GM23338 (cell line): ENCODE data around the gene SNX11. TPM values are rescaled to one million over a fixed set of nuclear protein-coding genes. Genes with fewer than 3 reads are reported as not detected.

Experiments
- ATAC-seq: fragments of 200-7000 bp; cut with Tn5 transposase; 3 replicates; pipeline ENCODE4 v1.9.1; 2020
- DNase-seq: peaks from one replicate; pipeline ENCODE4 v3.0.0-alpha.2; 2015; ENCODE audit warnings: low spot score
- H2AFZ ChIP-seq: fragments of 200-600 bp; sonication (generic); 2 replicates; pipeline ENCODE4 v1.8.0; 2016; ENCODE audit warnings: antibody characterized with exemption, mild to moderate bottlenecking, moderate library complexity
- H3F3A ChIP-seq: fragments of 200-600 bp; sonication (generic); replicated peaks from 2 replicates; pipeline ENCODE4 v1.8.0; 2017; ENCODE audit warnings: antibody characterized with exemption, mixed run types, low read depth
- H3K27ac ChIP-seq: fragments of 200-600 bp; sonication (generic); 2 replicates; pipeline ENCODE4 v1.6.1; 2016; ENCODE audit warnings: low read depth
- H3K27me3 ChIP-seq: fragments of 200-600 bp; sonication (generic); 2 replicates; pipeline ENCODE4 v1.8.0; 2016; ENCODE audit warnings: mild to moderate bottlenecking, mixed run types, moderate library complexity; ENCODE audit not compliant: insufficient read depth
- H3K36me3 ChIP-seq: fragments of 200-600 bp; sonication (generic); 2 replicates; pipeline ENCODE4 v1.8.0; 2016; ENCODE audit warnings: mild to moderate bottlenecking; ENCODE audit not compliant: insufficient read depth
- H3K4me1 ChIP-seq: fragments of 200-600 bp; sonication (generic); 2 replicates; pipeline ENCODE4 v1.8.0; 2016; ENCODE audit warnings: mild to moderate bottlenecking, moderate library complexity; ENCODE audit not compliant: insufficient read depth
- H3K4me2 ChIP-seq: fragments of 200-600 bp; sonication (generic); 2 replicates; pipeline ENCODE4 v1.7.1; 2017; ENCODE audit warnings: mixed run types
- H3K4me3 ChIP-seq: fragments of 200-600 bp; sonication (generic); 2 replicates; pipeline ENCODE4 v1.6.1; 2016; ENCODE audit warnings: mixed run types
- H3K79me2 ChIP-seq: fragments of 200-600 bp; sonication (generic); replicated peaks from 2 replicates; pipeline ENCODE4 v1.8.0; 2017; ENCODE audit warnings: mild to moderate bottlenecking; ENCODE audit not compliant: insufficient read depth
- H3K9me2 ChIP-seq: fragments of 200-600 bp; sonication (generic); 2 replicates; pipeline ENCODE4 v1.8.0; 2017; ENCODE audit not compliant: insufficient read depth
- H4K20me1 ChIP-seq: fragments of 200-600 bp; sonication (generic); replicated peaks from 2 replicates; pipeline ENCODE4 v1.8.0; 2017; ENCODE audit warnings: mild to moderate bottlenecking; ENCODE audit not compliant: insufficient read depth
- H3K27ac Mint-ChIP-seq: 2 replicates; pipeline ENCODE4 v1.8.0; 2020; ENCODE audit warnings: inconsistent platforms, mild to moderate bottlenecking, moderate library complexity, mixed read lengths
- H3K27me3 Mint-ChIP-seq: 3 replicates; pipeline ENCODE4 v1.8.0; 2022; ENCODE audit warnings: low read depth, mild to moderate bottlenecking, moderate library complexity, mixed read lengths, inconsistent platforms; ENCODE audit not compliant: insufficient read depth, poor library complexity
- H3K36me3 Mint-ChIP-seq: 3 replicates; pipeline ENCODE4 v1.8.0; 2021; ENCODE audit warnings: low read depth, mild to moderate bottlenecking, inconsistent platforms, moderate library complexity, mixed read lengths
- H3K4me1 Mint-ChIP-seq: 3 replicates; pipeline ENCODE4 v1.8.0; 2020; ENCODE audit warnings: mild to moderate bottlenecking, inconsistent platforms, mixed read lengths
- H3K4me3 Mint-ChIP-seq: 3 replicates; pipeline ENCODE4 v1.8.0; 2021; ENCODE audit warnings: moderate library complexity, mild to moderate bottlenecking, inconsistent platforms, mixed read lengths
- H3K9me3 Mint-ChIP-seq: 3 replicates; pipeline ENCODE4 v1.8.0; 2020; ENCODE audit warnings: moderate library complexity, mild to moderate bottlenecking, inconsistent platforms, mixed read lengths
- CREB1 ChIP-seq: fragments of 250-450 bp; sonication (Bioruptor Pico); IDR thresholded peaks from 2 replicates; pipeline ENCODE4 v1.5.0; 2020; ENCODE audit warnings: low read depth, mild to moderate bottlenecking, moderate library complexity
- JUNB ChIP-seq: IDR thresholded peaks from one replicate; pipeline ENCODE4 v1.6.1; 2016; ENCODE audit warnings: antibody characterized with exemption; ENCODE audit not compliant: unreplicated experiment
- POLR2AphosphoS5 ChIP-seq: IDR thresholded peaks from 2 replicates; pipeline ENCODE4 v1.6.1; 2016; ENCODE audit warnings: antibody characterized with exemption, low read depth
- STAT1 ChIP-seq: IDR thresholded peaks from one replicate; pipeline ENCODE4 v1.6.1; 2016; ENCODE audit warnings: antibody characterized with exemption; ENCODE audit not compliant: unreplicated experiment
- ZNF114 ChIP-seq: fragments of 250-450 bp; sonication (Bioruptor Pico); IDR thresholded peaks from 2 replicates; pipeline ENCODE4 v1.5.0; 2020; ENCODE audit warnings: mild to moderate bottlenecking, moderate library complexity
- ZNF331 ChIP-seq: fragments of 250-450 bp; sonication (Bioruptor Pico); IDR thresholded peaks from 2 replicates; pipeline ENCODE4 v1.5.0; 2020; ENCODE audit warnings: low read depth, mild to moderate bottlenecking, moderate library complexity
- polyA plus RNA-seq: library from polyadenylated mRNA; unstranded; fragments of >200 nt; fragmentation: Nextera tagmentation; extraction: Ambion mirVana; gene quantifications from 2 replicates; pipeline ENCODE4 v1.2.1, GENCODE V29; 2016
- total RNA-seq: library from RNA; depleted of rRNA; stranded (reverse); fragments of >200 nt; shearing (Covaris generic); gene quantifications from 2 replicates; pipeline ENCODE4 v1.2.3, GENCODE V29; 2014
- TF ChIP-seq, protein P1 (sequence below): IDR thresholded peaks from one replicate; pipeline ENCODE4 v1.6.1; 2018; ENCODE audit warnings: antibody characterized with exemption; ENCODE audit not compliant: unreplicated experiment
- TF ChIP-seq, protein P2 (sequence below), 2 experiments: fragments of 200-600 bp in 1 of 2; sonication (generic) in 1 of 2; conservative IDR thresholded peaks; 2 replicates each; pipeline versions ENCODE4 v1.5.1 to v1.6.1; 2016 to 2017; ENCODE audit warnings: antibody characterized with exemption in 2 of 2, low read depth in 2 of 2, mild to moderate bottlenecking in 2 of 2, moderate library complexity in 1 of 2
- TF ChIP-seq, protein P3 (sequence below): fragments of 250-450 bp; sonication (Bioruptor Pico); IDR thresholded peaks from 2 replicates; pipeline ENCODE4 v1.5.0; 2020; ENCODE audit warnings: mild to moderate bottlenecking, moderate library complexity

SNX11 gene
- total and polyA plus RNA-seq, 2 experiments from 2014 or later = 7.9 to 16.3 TPM

DNA sequence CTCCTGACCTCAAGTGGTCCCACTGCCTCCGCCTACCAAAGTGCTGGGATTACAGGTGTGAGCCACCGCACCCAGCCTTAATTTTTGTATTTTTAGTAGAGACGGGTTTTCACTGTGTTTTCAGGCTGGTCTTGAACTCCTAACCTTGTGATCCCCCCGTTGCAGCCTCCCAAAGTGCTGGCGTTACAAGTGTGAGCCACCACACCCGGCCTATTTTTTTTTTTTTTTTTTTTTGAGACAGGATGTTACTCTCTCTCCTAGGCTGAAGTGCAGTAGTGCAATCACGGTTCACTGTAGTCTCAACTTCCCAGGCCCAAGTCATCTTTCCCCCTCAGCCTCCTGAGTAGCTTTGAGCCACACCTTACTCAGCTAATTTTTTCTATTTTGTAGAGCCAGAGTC lies 3.1 kb upstream of the SNX11 start (continued):
- TF ChIP-seq, protein P1, sequence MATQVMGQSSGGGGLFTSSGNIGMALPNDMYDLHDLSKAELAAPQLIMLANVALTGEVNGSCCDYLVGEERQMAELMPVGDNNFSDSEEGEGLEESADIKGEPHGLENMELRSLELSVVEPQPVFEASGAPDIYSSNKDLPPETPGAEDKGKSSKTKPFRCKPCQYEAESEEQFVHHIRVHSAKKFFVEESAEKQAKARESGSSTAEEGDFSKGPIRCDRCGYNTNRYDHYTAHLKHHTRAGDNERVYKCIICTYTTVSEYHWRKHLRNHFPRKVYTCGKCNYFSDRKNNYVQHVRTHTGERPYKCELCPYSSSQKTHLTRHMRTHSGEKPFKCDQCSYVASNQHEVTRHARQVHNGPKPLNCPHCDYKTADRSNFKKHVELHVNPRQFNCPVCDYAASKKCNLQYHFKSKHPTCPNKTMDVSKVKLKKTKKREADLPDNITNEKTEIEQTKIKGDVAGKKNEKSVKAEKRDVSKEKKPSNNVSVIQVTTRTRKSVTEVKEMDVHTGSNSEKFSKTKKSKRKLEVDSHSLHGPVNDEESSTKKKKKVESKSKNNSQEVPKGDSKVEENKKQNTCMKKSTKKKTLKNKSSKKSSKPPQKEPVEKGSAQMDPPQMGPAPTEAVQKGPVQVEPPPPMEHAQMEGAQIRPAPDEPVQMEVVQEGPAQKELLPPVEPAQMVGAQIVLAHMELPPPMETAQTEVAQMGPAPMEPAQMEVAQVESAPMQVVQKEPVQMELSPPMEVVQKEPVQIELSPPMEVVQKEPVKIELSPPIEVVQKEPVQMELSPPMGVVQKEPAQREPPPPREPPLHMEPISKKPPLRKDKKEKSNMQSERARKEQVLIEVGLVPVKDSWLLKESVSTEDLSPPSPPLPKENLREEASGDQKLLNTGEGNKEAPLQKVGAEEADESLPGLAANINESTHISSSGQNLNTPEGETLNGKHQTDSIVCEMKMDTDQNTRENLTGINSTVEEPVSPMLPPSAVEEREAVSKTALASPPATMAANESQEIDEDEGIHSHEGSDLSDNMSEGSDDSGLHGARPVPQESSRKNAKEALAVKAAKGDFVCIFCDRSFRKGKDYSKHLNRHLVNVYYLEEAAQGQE = no peak
- TF ChIP-seq JUNB (no peak), POLR2AphosphoS5 (no peak), ZNF114 (no peak)

DNA sequence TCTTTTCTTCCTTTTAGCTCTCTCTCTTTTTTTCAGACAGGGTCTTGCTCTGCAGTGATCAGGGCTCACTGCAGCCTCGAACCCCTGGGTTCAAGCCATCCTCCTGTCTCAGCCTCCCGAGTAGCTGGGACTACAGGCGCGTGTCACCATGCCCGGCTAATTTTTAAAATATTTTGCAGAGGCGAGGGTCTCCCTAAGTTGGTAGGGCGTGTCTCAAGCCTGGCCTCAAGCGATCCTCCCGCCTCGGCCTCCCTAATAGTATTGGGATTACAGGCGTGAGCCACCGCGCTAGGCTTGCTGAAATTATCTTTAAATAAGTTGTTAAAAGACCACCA lies 797 bp upstream of the SNX11 start:
- peaks cover 15% of the 10 kb centered on the region for H3K27me3 Mint-ChIP-seq
- Histone ChIP-seq H3K4me3 (peak overlapping the region; percentile 94), H3K36me3 (no peaks in the 10 kb centered on the region), H3K79me2 (peaks cover 39% of the 10 kb centered on the region), H4K20me1 (peaks cover 10% of the 10 kb centered on the region; the same call in 1 of the 2 replicates), H3K4me1 (peaks cover 15% of the 10 kb centered on the region), H3K27ac (no peak overlapping the region), H3F3A (peaks cover 7% of the 10 kb centered on the region), H3K4me2 (peak overlapping the region; percentile 76), H3K9me2 (no peaks in the 10 kb centered on the region), H3K27me3 (no peaks in the 10 kb centered on the region), H2AFZ (peak overlapping the region; percentile 98)
- peak overlapping the region; percentile 91 for H3K4me3 Mint-ChIP-seq
- H3K27ac Mint-ChIP-seq = no peak overlapping the region
- peaks cover under 1% of the 10 kb centered on the region; the same call in 1 of the 3 replicates for H3K36me3 Mint-ChIP-seq
- no peaks in the 10 kb centered on the region; the same call in 1 of the 3 replicates for H3K9me3 Mint-ChIP-seq
- no peak for DNase-seq
- H3K4me1 Mint-ChIP-seq = peaks cover 18% of the 10 kb centered on the region
- no peak for ATAC-seq
- TF ChIP-seq, protein P1 = no peak
- no peak for TF ChIP-seq ZNF331 (CRISPR knock-in tag)
- TF ChIP-seq CREB1 (CRISPR knock-in tag) = no peak
- no peak for TF ChIP-seq STAT1
- TF ChIP-seq, protein P2, sequence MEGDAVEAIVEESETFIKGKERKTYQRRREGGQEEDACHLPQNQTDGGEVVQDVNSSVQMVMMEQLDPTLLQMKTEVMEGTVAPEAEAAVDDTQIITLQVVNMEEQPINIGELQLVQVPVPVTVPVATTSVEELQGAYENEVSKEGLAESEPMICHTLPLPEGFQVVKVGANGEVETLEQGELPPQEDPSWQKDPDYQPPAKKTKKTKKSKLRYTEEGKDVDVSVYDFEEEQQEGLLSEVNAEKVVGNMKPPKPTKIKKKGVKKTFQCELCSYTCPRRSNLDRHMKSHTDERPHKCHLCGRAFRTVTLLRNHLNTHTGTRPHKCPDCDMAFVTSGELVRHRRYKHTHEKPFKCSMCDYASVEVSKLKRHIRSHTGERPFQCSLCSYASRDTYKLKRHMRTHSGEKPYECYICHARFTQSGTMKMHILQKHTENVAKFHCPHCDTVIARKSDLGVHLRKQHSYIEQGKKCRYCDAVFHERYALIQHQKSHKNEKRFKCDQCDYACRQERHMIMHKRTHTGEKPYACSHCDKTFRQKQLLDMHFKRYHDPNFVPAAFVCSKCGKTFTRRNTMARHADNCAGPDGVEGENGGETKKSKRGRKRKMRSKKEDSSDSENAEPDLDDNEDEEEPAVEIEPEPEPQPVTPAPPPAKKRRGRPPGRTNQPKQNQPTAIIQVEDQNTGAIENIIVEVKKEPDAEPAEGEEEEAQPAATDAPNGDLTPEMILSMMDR (conservative IDR thresholded peaks at IDR 0.05; ENCODE audit: low read depth in 2 of 2) = no peak
- TF ChIP-seq, protein P3, sequence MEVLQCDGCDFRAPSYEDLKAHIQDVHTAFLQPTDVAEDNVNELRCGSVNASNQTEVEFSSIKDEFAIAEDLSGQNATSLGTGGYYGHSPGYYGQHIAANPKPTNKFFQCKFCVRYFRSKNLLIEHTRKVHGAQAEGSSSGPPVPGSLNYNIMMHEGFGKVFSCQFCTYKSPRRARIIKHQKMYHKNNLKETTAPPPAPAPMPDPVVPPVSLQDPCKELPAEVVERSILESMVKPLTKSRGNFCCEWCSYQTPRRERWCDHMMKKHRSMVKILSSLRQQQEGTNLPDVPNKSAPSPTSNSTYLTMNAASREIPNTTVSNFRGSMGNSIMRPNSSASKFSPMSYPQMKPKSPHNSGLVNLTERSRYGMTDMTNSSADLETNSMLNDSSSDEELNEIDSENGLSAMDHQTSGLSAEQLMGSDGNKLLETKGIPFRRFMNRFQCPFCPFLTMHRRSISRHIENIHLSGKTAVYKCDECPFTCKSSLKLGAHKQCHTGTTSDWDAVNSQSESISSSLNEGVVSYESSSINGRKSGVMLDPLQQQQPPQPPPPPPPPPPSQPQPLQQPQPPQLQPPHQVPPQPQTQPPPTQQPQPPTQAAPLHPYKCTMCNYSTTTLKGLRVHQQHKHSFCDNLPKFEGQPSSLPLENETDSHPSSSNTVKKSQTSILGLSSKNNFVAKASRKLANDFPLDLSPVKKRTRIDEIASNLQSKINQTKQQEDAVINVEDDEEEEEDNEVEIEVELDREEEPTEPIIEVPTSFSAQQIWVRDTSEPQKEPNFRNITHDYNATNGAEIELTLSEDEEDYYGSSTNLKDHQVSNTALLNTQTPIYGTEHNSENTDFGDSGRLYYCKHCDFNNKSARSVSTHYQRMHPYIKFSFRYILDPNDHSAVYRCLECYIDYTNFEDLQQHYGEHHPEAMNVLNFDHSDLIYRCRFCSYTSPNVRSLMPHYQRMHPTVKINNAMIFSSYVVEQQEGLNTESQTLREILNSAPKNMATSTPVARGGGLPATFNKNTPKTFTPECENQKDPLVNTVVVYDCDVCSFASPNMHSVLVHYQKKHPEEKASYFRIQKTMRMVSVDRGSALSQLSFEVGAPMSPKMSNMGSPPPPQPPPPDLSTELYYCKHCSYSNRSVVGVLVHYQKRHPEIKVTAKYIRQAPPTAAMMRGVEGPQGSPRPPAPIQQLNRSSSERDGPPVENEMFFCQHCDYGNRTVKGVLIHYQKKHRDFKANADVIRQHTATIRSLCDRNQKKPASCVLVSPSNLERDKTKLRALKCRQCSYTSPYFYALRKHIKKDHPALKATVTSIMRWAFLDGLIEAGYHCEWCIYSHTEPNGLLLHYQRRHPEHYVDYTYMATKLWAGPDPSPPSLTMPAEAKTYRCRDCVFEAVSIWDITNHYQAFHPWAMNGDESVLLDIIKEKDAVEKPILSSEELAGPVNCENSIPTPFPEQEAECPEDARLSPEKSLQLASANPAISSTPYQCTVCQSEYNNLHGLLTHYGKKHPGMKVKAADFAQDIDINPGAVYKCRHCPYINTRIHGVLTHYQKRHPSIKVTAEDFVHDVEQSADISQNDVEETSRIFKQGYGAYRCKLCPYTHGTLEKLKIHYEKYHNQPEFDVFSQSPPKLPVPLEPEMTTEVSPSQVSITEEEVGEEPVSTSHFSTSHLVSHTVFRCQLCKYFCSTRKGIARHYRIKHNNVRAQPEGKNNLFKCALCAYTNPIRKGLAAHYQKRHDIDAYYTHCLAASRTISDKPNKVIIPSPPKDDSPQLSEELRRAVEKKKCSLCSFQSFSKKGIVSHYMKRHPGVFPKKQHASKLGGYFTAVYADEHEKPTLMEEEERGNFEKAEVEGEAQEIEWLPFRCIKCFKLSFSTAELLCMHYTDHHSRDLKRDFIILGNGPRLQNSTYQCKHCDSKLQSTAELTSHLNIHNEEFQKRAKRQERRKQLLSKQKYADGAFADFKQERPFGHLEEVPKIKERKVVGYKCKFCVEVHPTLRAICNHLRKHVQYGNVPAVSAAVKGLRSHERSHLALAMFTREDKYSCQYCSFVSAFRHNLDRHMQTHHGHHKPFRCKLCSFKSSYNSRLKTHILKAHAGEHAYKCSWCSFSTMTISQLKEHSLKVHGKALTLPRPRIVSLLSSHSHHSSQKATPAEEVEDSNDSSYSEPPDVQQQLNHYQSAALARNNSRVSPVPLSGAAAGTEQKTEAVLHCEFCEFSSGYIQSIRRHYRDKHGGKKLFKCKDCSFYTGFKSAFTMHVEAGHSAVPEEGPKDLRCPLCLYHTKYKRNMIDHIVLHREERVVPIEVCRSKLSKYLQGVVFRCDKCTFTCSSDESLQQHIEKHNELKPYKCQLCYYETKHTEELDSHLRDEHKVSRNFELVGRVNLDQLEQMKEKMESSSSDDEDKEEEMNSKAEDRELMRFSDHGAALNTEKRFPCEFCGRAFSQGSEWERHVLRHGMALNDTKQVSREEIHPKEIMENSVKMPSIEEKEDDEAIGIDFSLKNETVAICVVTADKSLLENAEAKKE (CRISPR knock-in tag) = no peak
- no peak for TF ChIP-seq POLR2AphosphoS5
- no peak for TF ChIP-seq ZNF114
- TF ChIP-seq JUNB = no peak
